Progenitor cell of endocrine pancreas (in vitro differentiated cells): Measurements from ENCODE around the gene SIX1. TPM values are rescaled to one million over a fixed set of nuclear protein-coding genes. Genes with fewer than 3 reads are reported as not detected.

Source experiments
- DNase-seq: peaks from one replicate; pipeline ENCODE4 v3.0.0; 2021; ENCODE audit warnings: low spot score; ENCODE audit not compliant: unreplicated experiment
- H3K27ac Mint-ChIP-seq: 2 replicates; pipeline ENCODE4 v1.8.0; 2021; ENCODE audit warnings: mild to moderate bottlenecking, moderate library complexity, mixed read lengths
- H3K27me3 Mint-ChIP-seq: 2 replicates; pipeline ENCODE4 v1.8.0; 2021; ENCODE audit warnings: mixed read lengths
- H3K36me3 Mint-ChIP-seq: 2 replicates; pipeline ENCODE4 v1.8.0; 2022; ENCODE audit warnings: mixed read lengths; ENCODE audit not compliant: insufficient read depth
- H3K4me1 Mint-ChIP-seq: 2 replicates; pipeline ENCODE4 v1.8.0; 2021; ENCODE audit warnings: low read depth, mixed read lengths
- H3K4me3 Mint-ChIP-seq: 2 replicates; pipeline ENCODE4 v1.8.0; 2021; ENCODE audit warnings: low read depth, mild to moderate bottlenecking, moderate library complexity, mixed read lengths
- H3K9me3 Mint-ChIP-seq: 2 replicates; pipeline ENCODE4 v1.8.0; 2021; ENCODE audit warnings: low read depth, mixed read lengths
- CTCF ChIP-seq: fragments of 200-600 bp; sonication (generic); IDR thresholded peaks from one replicate; pipeline ENCODE4 v1.5.0; 2021; ENCODE audit warnings: antibody characterized with exemption, mild to moderate bottlenecking; ENCODE audit not compliant: unreplicated experiment
- total RNA-seq: library from RNA; stranded (reverse); gene quantifications from 2 replicates; pipeline ENCODE4 v1.2.1, GENCODE V29; 2021

The SIX1 gene
- total RNA-seq, 1 donor from 2014 or later = 0.79 TPM

DNA sequence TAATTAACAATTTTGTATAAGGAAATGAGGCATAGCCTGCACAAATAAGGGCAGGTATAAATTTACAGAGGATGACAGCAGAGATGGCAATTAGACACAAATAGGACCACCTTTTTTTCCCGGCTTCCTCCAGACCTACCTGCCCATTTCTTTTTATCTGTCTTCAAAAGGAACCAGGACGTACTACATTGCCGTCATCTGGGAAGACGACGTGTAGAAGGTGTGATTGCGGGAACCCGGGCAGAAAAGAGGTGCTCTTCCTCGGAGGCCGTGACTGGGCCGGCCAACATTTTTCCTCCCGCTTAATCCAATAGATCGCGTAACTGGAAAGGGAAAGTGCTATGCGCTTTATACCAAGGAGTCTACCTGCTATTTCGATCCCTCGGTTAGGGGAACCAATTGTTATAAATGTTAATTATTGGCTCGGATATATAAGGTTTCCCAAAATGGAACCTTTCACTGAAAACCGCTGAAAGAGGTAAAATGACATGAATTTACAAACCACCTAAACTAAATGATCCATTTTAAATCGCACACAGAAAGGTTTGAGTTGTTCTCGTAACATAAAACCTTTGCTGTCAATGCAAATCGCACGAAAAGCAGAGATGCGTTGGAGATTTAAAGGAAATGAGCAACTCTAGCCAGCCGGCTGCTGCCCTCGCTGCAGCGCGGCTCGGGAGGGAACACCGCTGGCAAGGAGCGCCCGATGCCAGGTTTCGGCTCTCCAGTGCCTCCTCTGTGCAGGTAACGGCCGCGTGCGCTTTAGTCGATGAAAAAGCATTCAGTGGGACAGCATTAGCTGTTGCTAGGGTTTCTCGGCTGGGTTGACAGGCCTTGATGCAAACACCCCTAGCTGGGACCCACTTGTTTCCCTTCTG is 2.8 kb upstream of the SIX1 start:
- Mint-ChIP-seq H3K4me1 (peaks cover 30% of the 10 kb centered on the region), H3K4me3 (no peak overlapping the region), H3K27ac (peak overlapping the region; percentile 82), H3K36me3 (no peaks in the 10 kb centered on the region), H3K9me3 (no peaks in the 10 kb centered on the region), H3K27me3 (peaks cover 93% of the 10 kb centered on the region)
- TF ChIP-seq CTCF = no peak
- DNase-seq = no peak

- no peaks in the 10 kb centered on the region for H3K36me3 Mint-ChIP-seq
- TF ChIP-seq CTCF = no peak
- no peaks in the 10 kb centered on the region for H3K9me3 Mint-ChIP-seq
- peaks cover 29% of the 10 kb centered on the region for H3K4me1 Mint-ChIP-seq
- peaks cover 96% of the 10 kb centered on the region for H3K27me3 Mint-ChIP-seq
- peak overlapping the region; percentile 82 for H3K27ac Mint-ChIP-seq
- DNase-seq = no peak
- no peak overlapping the region for H3K4me3 Mint-ChIP-seq
These were observed 2.0 kb upstream of the SIX1 start for GRCh38 chr14:60651086-60651795.

DNA sequence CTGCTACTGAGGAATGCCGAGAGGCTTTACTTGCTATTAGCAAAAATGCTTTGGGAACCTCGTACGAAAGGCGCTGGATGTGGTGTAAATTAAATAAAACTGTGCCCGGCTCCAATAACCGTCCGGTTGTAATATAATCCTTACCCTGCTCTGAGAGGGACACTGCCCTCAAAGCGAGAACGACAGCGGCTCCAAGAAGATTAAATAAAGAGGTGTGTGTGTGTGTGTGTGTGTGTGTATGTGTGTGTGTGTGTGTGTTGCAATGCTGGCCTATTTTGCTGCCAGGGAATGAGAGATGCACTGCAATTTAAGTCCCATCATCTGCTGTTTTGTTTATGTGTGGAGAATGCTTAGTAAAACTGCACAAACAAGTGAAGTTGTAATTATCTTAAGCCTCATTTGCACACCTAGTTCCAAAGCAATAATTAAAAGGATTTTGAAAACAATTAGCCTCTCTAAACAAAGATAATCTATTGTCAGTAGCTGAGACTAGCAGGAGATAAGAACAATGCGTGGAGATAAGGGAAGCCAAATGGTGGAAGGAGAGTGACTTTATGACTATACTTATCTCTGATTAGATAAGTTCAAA is 1.2 kb upstream of the SIX1 start:
- Mint-ChIP-seq H3K27ac (peak overlapping the region; percentile 43), H3K27me3 (peaks cover 96% of the 10 kb centered on the region), H3K4me3 (no peak overlapping the region), H3K4me1 (peaks cover 23% of the 10 kb centered on the region), H3K36me3 (no peaks in the 10 kb centered on the region), H3K9me3 (no peaks in the 10 kb centered on the region)
- no peak for DNase-seq
- TF ChIP-seq CTCF = no peak

DNA sequence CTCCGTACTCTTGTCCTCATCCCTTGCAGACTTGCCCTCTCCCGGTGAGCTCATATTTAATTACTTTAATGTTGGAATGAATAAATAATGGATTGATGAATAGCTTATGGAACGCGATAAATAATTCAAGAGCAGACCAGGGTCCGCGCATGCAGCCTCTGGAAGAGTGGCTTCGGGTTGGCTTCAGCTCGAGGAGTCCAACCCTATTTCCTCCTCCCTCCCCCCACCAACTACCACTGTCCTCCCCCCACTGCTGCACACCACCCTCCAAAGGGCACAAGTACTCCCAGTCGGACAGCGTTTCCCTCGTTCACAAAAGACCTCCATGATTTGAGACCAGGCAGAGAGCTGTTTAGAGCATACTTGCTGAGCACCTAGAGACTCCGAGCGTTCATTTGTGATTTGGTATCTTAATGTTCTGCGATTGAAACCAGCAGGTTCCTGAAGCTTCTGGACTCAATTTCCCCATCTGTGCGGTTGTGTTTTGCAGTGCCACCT is 647 bp upstream of the SIX1 start:
- Mint-ChIP-seq H3K4me3 (peak overlapping the region; percentile 55), H3K9me3 (no peaks in the 10 kb centered on the region), H3K36me3 (no peaks in the 10 kb centered on the region), H3K27ac (peak overlapping the region; percentile 43), H3K27me3 (peaks cover 96% of the 10 kb centered on the region), H3K4me1 (peaks cover 19% of the 10 kb centered on the region)
- TF ChIP-seq CTCF = no peak
- DNase-seq = no peak
